PC-9 (cell line): ENCODE measurements around the gene BMP8A. TPM values are rescaled to one million over a fixed set of nuclear protein-coding genes. Genes with fewer than 3 reads are reported as not detected.
A peak's percentile ranks its signal among the peaks of the same experiment; 100 is the strongest.
"Not testable (repeated sequence)": the region's sequence is repeated elsewhere in the genome, so short reads cannot be mapped to it uniquely, and the experiment has no call there.

Experiments
- BruUV-seq: library from RNA; stranded (reverse); fragments of 400-500 nt; replicated peaks from 2 replicates; lab custom pipeline; 2021; lab: Mats Ljungman, UMichigan
- CTCF ChIA-PET: fragments of 300-600 bp; sonication (Branson Sonifier 250); formaldehyde crosslinking; loops from one replicate; lab custom pipeline; 2022; ENCODE audit warnings: antibody characterized with exemption; lab: Charles Lee
- POLR2A ChIA-PET: fragments of 300-600 bp; sonication (Branson Sonifier 250); formaldehyde crosslinking; loops from one replicate; lab custom pipeline; 2022; ENCODE audit warnings: antibody characterized with exemption; ENCODE audit not compliant: unreplicated experiment; lab: Charles Lee
- DNase-seq, 2 experiments: peaks; one replicate each; pipeline versions ENCODE4 v3.0.0 to v3.0.0-alpha.2; 2015 to 2022; ENCODE audit warnings: mixed read lengths in 1 of 2
- H2AFZ ChIP-seq: fragments of 200-600 bp; sonication (generic); 2 replicates; pipeline ENCODE4 v1.8.1; 2017; ENCODE audit warnings: antibody characterized with exemption
- H3F3A ChIP-seq: fragments of 200-600 bp; sonication (generic); 2 replicates; pipeline ENCODE4 v1.8.1; 2017; ENCODE audit warnings: antibody characterized with exemption, mild to moderate bottlenecking, low read depth; ENCODE audit not compliant: insufficient read depth
- H3K27ac ChIP-seq: fragments of 200-600 bp; sonication (generic); 2 replicates; pipeline ENCODE4 v1.6.1; 2016; ENCODE audit warnings: mixed run types
- H3K27me3 ChIP-seq: fragments of 200-600 bp; sonication (generic); 2 replicates; pipeline ENCODE4 v1.6.1; 2016; ENCODE audit warnings: low read depth, mixed run types; ENCODE audit not compliant: insufficient read depth
- H3K36me3 ChIP-seq: fragments of 200-600 bp; sonication (generic); 2 replicates; pipeline ENCODE4 v1.6.1; 2016; ENCODE audit warnings: low read depth, mixed run types
- H3K4me1 ChIP-seq: fragments of 200-600 bp; sonication (generic); replicated peaks from 2 replicates; pipeline ENCODE4 v1.6.1; 2016; ENCODE audit warnings: mixed run types; ENCODE audit not compliant: insufficient read depth
- H3K4me2 ChIP-seq: fragments of 200-600 bp; sonication (generic); 2 replicates; pipeline ENCODE4 v1.6.1; 2017; ENCODE audit warnings: mixed run types
- H3K4me3 ChIP-seq: fragments of 200-600 bp; sonication (generic); 2 replicates; pipeline ENCODE4 v1.6.1; 2016; ENCODE audit warnings: mixed run types
- H3K79me2 ChIP-seq: fragments of 200-600 bp; sonication (generic); 2 replicates; pipeline ENCODE4 v1.6.1; 2017; ENCODE audit warnings: low read depth, mixed run types
- H3K9me2 ChIP-seq: fragments of 200-600 bp; sonication (generic); 2 replicates; pipeline ENCODE4 v1.8.1; 2017; ENCODE audit warnings: mild to moderate bottlenecking; ENCODE audit not compliant: insufficient read depth
- H3K9me3 ChIP-seq: fragments of 200-600 bp; sonication (generic); 2 replicates; pipeline ENCODE4 v1.8.1; 2016; ENCODE audit warnings: low read depth; ENCODE audit not compliant: insufficient read depth
- H4K20me1 ChIP-seq: fragments of 200-600 bp; sonication (generic); 2 replicates; pipeline ENCODE4 v1.8.1; 2017; ENCODE audit not compliant: insufficient read depth
- EZH2 ChIP-seq: fragments of 200-600 bp; sonication (generic); IDR thresholded peaks from 2 replicates; pipeline ENCODE4 v1.8.0; 2017; ENCODE audit warnings: antibody characterized with exemption, low read depth
- intact Hi-C: fragments of 100-400 bp; cut with micrococcal nuclease; formaldehyde crosslinking; loops from one replicate; pipeline ENCODE4 v1.10.0; 2022; ENCODE audit not compliant: unreplicated experiment
- total RNA-seq: library from RNA; stranded (reverse); gene quantifications from 2 replicates; pipeline ENCODE4 v1.2.3, GENCODE V29; 2021
- TF ChIP-seq, protein P1 (sequence below): fragments of 200-600 bp; sonication (generic); conservative IDR thresholded peaks from 2 replicates; pipeline ENCODE4 v1.6.1; 2017; ENCODE audit warnings: mixed run types, antibody characterized with exemption, mild to moderate bottlenecking, moderate library complexity

BMP8A gene
- total RNA-seq, 1 experiment from 2014 or later: 0.31 TPM

DNA sequence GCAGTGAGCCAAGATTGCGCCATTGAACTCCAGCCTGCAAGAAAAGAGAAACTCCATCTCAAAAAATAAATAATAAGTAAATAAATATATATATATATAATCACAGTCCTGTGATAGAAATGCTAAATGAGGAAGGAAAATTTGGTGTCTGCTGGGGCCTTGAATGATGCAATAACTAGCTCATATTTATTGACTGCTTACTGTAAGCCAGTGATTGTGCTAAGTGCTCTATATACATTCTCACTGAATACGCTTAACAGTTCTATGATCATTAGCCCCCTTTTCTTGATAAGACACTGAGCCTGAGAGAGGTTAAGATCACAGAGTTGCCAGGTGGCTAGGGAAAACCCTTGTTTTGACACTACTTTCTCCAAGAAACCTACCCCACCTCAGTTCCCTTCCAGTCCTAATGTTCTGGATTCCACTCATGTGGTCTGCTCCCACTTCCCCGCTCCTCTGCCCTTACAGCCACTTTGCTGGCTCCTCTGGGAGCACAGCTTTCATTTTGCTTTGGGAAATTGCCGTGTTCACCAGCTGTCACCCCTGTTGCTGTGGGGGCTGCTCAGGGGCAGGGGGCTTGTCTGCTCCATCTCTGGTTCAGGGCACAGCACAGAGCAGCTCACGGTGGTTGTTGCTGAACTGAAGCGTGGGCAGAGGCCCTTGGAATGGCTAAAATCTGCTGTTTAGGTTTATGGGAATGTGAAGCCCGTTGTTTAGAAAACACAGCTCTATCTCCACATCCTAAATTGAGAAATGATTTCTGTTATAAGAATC is 2.5 kb upstream of the BMP8A start:
- Histone ChIP-seq H2AFZ (no peak overlapping the region), H3F3A (peaks cover 20% of the 10 kb centered on the region), H3K4me1 (no peaks in the 10 kb centered on the region), H3K9me2 (no peaks in the 10 kb centered on the region), H4K20me1 (no peaks in the 10 kb centered on the region), H3K4me3 (no peak overlapping the region), H3K9me3 (no peaks in the 10 kb centered on the region), H3K79me2 (no peaks in the 10 kb centered on the region), H3K36me3 (no peaks in the 10 kb centered on the region), H3K27me3 (no peaks in the 10 kb centered on the region), H3K27ac (no peak overlapping the region), H3K4me2 (no peak overlapping the region)
- DNase-seq: no peak
- no TSS peak for BruUV-seq
- intact Hi-C loops: no loop called here
- TF ChIP-seq EZH2: no peak
- TF ChIP-seq, protein P1, sequence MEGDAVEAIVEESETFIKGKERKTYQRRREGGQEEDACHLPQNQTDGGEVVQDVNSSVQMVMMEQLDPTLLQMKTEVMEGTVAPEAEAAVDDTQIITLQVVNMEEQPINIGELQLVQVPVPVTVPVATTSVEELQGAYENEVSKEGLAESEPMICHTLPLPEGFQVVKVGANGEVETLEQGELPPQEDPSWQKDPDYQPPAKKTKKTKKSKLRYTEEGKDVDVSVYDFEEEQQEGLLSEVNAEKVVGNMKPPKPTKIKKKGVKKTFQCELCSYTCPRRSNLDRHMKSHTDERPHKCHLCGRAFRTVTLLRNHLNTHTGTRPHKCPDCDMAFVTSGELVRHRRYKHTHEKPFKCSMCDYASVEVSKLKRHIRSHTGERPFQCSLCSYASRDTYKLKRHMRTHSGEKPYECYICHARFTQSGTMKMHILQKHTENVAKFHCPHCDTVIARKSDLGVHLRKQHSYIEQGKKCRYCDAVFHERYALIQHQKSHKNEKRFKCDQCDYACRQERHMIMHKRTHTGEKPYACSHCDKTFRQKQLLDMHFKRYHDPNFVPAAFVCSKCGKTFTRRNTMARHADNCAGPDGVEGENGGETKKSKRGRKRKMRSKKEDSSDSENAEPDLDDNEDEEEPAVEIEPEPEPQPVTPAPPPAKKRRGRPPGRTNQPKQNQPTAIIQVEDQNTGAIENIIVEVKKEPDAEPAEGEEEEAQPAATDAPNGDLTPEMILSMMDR: no peak
- CTCF ChIA-PET: no interaction called here
- POLR2A ChIA-PET: interaction anchor here (0.7 kb wide), 2 partner anchors 46 to 78 kb away, joined by 3 to 7 read pairs; no protein-coding TSS in a partner anchor

DNA sequence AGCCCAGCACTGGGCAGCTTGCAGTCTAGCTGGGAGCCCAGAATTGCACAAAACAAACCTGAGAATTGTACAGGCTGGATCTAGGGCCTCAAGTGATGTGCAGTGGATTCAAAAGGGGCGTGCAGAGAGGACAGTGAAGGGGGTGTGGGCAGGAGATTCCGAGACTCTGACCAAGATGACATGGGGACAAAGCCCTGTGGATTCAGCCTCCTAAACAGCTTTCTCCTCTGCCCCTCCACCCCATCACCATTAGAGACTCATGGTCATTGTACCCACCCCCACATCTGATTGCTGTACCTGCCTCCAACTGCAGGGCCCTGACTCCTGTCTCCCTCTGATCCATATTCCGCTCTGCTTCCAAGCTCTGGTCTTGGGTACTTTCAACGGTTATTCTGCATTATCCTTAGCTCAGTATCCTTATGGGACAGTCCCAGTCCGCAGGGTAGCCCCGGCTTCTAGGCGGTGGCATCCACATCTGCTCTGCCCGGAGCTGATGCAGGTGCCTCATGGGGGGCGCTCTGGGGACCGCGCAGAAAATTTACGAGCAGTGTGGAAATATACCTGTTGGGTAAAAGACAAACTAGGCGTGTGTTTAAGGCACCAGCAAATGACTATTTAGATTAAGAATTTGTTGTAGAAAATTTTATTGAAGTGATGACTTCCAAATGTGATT is 1.7 kb upstream of the BMP8A start:
- no TSS peak for BruUV-seq
- POLR2A ChIA-PET: interaction anchor here (0.7 kb wide), 1 partner anchor 79 kb away, joined by 7 read pairs; no protein-coding TSS in a partner anchor
- no peak for TF ChIP-seq EZH2
- TF ChIP-seq, protein P1: no peak
- no peak overlapping the region for H3K4me2 ChIP-seq
- no peaks in the 10 kb centered on the region for H3K79me2 ChIP-seq
- H2AFZ ChIP-seq: no peak overlapping the region
- H4K20me1 ChIP-seq: no peaks in the 10 kb centered on the region
- no peaks in the 10 kb centered on the region for H3K4me1 ChIP-seq
- H3F3A ChIP-seq: peaks cover 20% of the 10 kb centered on the region
- no peak overlapping the region for H3K27ac ChIP-seq
- H3K27me3 ChIP-seq: no peaks in the 10 kb centered on the region
- no peaks in the 10 kb centered on the region for H3K9me3 ChIP-seq
- DNase-seq: no peak
- no peaks in the 10 kb centered on the region for H3K36me3 ChIP-seq
- H3K4me3 ChIP-seq: no peak overlapping the region
- H3K9me2 ChIP-seq: no peaks in the 10 kb centered on the region
- CTCF ChIA-PET: interaction anchor here (0.6 kb wide), 1 partner anchor 112 kb away, joined by 4 read pairs; no protein-coding TSS in a partner anchor
- intact Hi-C loops: no loop called here

DNA sequence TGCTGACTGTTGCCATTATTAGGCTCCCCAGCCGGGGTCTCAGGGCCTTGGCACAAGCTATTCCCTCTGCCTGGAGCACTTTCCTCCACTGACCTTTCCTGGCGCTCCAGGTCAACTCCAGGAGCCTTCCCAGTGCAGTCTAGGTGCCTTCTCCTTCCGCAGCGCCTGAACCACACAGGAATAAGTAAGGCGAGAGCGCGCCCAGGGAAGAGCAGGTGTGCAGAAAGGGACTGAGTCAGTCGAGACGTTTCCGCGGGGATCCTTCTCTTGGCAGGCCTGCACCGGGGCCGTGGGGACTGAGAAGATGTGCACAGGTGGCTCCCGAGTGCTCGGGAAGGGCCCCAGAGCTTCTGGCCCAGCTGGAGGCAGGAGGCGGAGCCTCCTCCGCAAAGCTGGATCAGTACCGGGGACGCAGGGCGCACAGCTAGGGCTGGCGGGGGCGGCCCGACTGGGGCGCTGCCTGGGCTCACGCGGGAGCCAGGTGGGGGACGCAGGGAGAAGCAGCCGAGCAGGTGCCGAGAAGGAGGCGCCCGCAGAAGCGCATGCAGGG is 765 bp upstream of the BMP8A start:
- no peak overlapping the region for H2AFZ ChIP-seq
- H3K4me3 ChIP-seq: no peak overlapping the region
- H3K36me3 ChIP-seq: no peaks in the 10 kb centered on the region
- no peak for DNase-seq
- H3F3A ChIP-seq: peaks cover 20% of the 10 kb centered on the region
- H3K27me3 ChIP-seq: no peaks in the 10 kb centered on the region
- no peaks in the 10 kb centered on the region for H3K9me2 ChIP-seq
- peak overlapping the region; percentile 60; the same call in 1 of the 2 replicates for H3K4me2 ChIP-seq
- ChIA-PET POLR2A (no interaction called here), CTCF (interaction anchor here (0.6 kb wide), 1 partner anchor 116 kb away, joined by 5 read pairs; no protein-coding TSS in a partner anchor)
- H3K27ac ChIP-seq: no peak overlapping the region
- TF ChIP-seq, protein P1: no peak
- no TSS peak for BruUV-seq
- H3K79me2 ChIP-seq: no peaks in the 10 kb centered on the region
- H3K4me1 ChIP-seq: no peaks in the 10 kb centered on the region
- intact Hi-C loops: no loop called here
- no peaks in the 10 kb centered on the region for H4K20me1 ChIP-seq
- H3K9me3 ChIP-seq: no peaks in the 10 kb centered on the region

DNA sequence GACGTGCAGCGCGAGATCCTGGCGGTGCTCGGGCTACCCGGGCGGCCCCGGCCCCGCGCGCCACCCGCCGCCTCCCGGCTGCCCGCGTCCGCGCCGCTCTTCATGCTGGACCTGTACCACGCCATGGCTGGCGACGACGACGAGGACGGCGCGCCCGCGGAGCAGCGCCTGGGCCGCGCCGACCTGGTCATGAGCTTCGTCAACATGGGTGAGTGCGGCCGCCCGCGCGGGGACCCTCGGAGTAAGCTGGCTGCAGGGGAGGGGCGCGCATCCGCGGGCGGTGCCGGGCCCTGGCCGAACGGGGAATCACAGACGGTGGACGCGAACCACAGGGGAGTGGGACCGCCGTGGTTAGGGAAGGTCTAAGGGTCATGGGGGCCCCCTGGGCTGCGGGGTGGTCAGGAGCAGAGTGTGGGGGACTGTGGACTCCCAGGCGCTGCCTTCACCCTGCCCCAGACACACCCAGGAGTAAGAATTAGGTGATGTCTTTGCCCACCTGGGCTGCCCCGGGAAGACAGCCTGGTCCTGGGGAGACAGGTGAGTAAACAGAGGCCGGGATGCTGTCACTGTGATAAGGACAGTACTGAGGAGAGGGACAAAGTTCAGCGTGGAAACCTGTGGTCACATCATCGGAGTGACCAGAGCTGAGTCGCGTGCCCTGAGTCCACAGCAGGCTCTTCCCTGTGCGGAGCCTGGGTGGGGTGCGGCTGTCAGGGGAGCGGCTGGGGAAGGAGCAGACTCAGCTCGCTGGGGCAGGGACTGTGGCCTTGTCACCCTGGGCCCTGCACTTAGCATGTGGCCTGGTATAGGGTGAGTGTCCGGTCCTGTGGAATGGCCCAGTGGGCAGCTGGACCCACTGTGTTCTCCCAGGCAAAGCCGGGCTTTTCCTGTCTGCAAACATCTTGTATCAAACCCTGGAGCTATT is 944 bp downstream of the BMP8A start:
- H4K20me1 ChIP-seq, H3K27me3 ChIP-seq, H3K4me2 ChIP-seq, POLR2A ChIA-PET, H3K27ac ChIP-seq, H3K9me2 ChIP-seq, H3K4me1 ChIP-seq, H3K4me3 ChIP-seq, H3K36me3 ChIP-seq, BruUV-seq, intact Hi-C loops, H2AFZ ChIP-seq, H3K9me3 ChIP-seq, H3K79me2 ChIP-seq, CTCF ChIA-PET, DNase-seq: not testable (repeated sequence)
- H3F3A ChIP-seq: peaks cover 11% of the 10 kb centered on the region; the same call in 1 of the 2 replicates
